WTC11 (cell line): ENCODE measurements around the gene CHRM3.

Source experiments
- AR ChIP-seq: fragments of 250-450 bp; sonication (Bioruptor Pico); IDR thresholded peaks from 2 replicates; pipeline ENCODE4 v1.9.0; 2021; ENCODE audit warnings: mild to moderate bottlenecking
- ATF1 ChIP-seq: sonication (generic); formaldehyde crosslinking; IDR thresholded peaks from 2 replicates; pipeline ENCODE4 v1.8.1; 2023; ENCODE audit warnings: mild to moderate bottlenecking, moderate library complexity, missing genetic modification reagents
- CREB1 ChIP-seq: sonication (generic); formaldehyde crosslinking; IDR thresholded peaks from 2 replicates; pipeline ENCODE4 v1.8.0; 2023; ENCODE audit warnings: mild to moderate bottlenecking, missing genetic modification reagents
- CTCF ChIP-seq: fragments of 200-600 bp; IDR thresholded peaks from 2 replicates; pipeline ENCODE4 v1.8.0; 2022; ENCODE audit warnings: antibody characterized with exemption
- E2F1 ChIP-seq: sonication (generic); formaldehyde crosslinking; IDR thresholded peaks from 2 replicates; pipeline ENCODE4 v1.8.0; 2022; ENCODE audit warnings: mild to moderate bottlenecking, missing genetic modification reagents
- IRF1 ChIP-seq: sonication (generic); formaldehyde crosslinking; IDR thresholded peaks from 2 replicates; pipeline ENCODE4 v1.8.0; 2023; ENCODE audit warnings: missing genetic modification reagents
- MAX ChIP-seq: sonication (generic); formaldehyde crosslinking; IDR thresholded peaks from 2 replicates; pipeline ENCODE4 v1.8.0; 2022; ENCODE audit warnings: mild to moderate bottlenecking, missing genetic modification reagents
- NR2C2 ChIP-seq: sonication (generic); formaldehyde crosslinking; IDR thresholded peaks from 2 replicates; pipeline ENCODE4 v1.8.0; 2022; ENCODE audit warnings: mild to moderate bottlenecking, missing genetic modification reagents
- SMAD4 ChIP-seq: sonication (generic); formaldehyde crosslinking; IDR thresholded peaks from 2 replicates; pipeline ENCODE4 v1.8.0; 2022; ENCODE audit warnings: mild to moderate bottlenecking, missing genetic modification reagents
- TP53 ChIP-seq: sonication (generic); formaldehyde crosslinking; IDR thresholded peaks from 2 replicates; pipeline ENCODE4 v1.8.1; 2023; ENCODE audit warnings: mild to moderate bottlenecking, missing genetic modification reagents
- USF2 ChIP-seq: sonication (generic); formaldehyde crosslinking; IDR thresholded peaks from 2 replicates; pipeline ENCODE4 v1.8.1; 2023; ENCODE audit warnings: mild to moderate bottlenecking, missing genetic modification reagents, moderate library complexity
- ZNF232 ChIP-seq: sonication (generic); formaldehyde crosslinking; IDR thresholded peaks from 2 replicates; pipeline ENCODE4 v1.8.0; 2022; ENCODE audit warnings: mild to moderate bottlenecking, missing genetic modification reagents

- TF ChIP-seq CTCF (no peak), SMAD4 (CRISPR knock-in tag) (no peak), ZNF232 (CRISPR knock-in tag) (no peak), USF2 (CRISPR knock-in tag) (no peak), NR2C2 (CRISPR knock-in tag) (no peak), CREB1 (CRISPR knock-in tag) (no peak), TP53 (no peak), MAX (CRISPR knock-in tag) (no peak), ATF1 (CRISPR knock-in tag) (no peak), IRF1 (CRISPR knock-in tag) (no peak), E2F1 (CRISPR knock-in tag) (no peak), AR (CRISPR knock-in tag) (no peak)
These were observed 3.3 kb downstream of the CHRM3 start for GRCh38 chr1:239389703-239390102.
